ENCODE measurements around the gene FAM50A. TPM values are rescaled to one million over a fixed set of nuclear protein-coding genes. Genes with fewer than 3 reads are reported as not detected.

Gene FAM50A
- total and polyA plus RNA-seq, 4 donors, result 23.4 to 202 (median 90.4) TPM

DNA sequence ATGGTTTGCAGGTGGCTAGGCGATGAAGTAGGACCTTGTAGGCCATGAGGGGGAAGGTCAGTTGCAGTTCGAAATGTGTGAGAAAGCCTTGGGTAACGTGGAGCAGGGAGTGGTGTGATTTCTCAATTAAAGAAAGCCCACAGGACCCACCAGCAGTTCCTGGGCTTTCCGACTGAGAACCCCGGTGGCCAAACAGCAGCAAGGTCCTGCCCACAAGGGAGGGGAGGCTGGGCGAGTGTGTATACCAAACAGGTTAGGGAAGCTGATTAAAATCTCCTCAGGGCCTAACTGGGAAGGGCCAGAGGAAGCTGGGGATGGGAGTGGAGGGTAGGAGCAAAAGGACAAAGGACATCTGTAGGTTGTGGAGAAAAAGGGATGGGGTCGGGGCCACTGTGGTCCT lies 13.0 kb upstream of the FAM50A start:
- H3K4me1 ChIP-seq (ENCODE audit: control insufficient read depth in 5 of 5, insufficient read depth in 5 of 5, low read length in 5 of 5), result peaks cover 0 to 5% (median 5%) of the 10 kb centered on the region in 5 donors
- H3K27ac ChIP-seq (ENCODE audit: low read depth in 1 of 2, low read length in 1 of 2), result peak overlapping the region in 1 of 2 donors; percentile 68
- H3K27me3 ChIP-seq (ENCODE audit: control insufficient read depth in 3 of 3, insufficient read depth in 3 of 3, low read length in 2 of 3), result no peaks in the 10 kb centered on the region
- WGBS, 2 donors, result 24 to 67% methylated on average over 6 to 7 of the region's 7 CpGs
- H3K9me3 ChIP-seq (ENCODE audit: control insufficient read depth in 4 of 4, insufficient read depth in 3 of 4, low read length in 3 of 4), result peaks cover 0 to 8% (median 0%) of the 10 kb centered on the region in 4 donors
- DNase-seq, result no peak
- TF ChIP-seq, protein P1, sequence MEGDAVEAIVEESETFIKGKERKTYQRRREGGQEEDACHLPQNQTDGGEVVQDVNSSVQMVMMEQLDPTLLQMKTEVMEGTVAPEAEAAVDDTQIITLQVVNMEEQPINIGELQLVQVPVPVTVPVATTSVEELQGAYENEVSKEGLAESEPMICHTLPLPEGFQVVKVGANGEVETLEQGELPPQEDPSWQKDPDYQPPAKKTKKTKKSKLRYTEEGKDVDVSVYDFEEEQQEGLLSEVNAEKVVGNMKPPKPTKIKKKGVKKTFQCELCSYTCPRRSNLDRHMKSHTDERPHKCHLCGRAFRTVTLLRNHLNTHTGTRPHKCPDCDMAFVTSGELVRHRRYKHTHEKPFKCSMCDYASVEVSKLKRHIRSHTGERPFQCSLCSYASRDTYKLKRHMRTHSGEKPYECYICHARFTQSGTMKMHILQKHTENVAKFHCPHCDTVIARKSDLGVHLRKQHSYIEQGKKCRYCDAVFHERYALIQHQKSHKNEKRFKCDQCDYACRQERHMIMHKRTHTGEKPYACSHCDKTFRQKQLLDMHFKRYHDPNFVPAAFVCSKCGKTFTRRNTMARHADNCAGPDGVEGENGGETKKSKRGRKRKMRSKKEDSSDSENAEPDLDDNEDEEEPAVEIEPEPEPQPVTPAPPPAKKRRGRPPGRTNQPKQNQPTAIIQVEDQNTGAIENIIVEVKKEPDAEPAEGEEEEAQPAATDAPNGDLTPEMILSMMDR (IDR thresholded peaks at IDR 0.05; ENCODE audit: control extremely low read depth, extremely low read depth), result no peak
- peaks cover 0 to 11% (median 5%) of the 10 kb centered on the region in 4 donors for H3K36me3 ChIP-seq (ENCODE audit: control insufficient read depth in 4 of 4, insufficient read depth in 4 of 4, low read length in 4 of 4)
- H3K9ac ChIP-seq (ENCODE audit: insufficient read depth in 1 of 2, low read length in 2 of 2), result no peak overlapping the region
- no peak overlapping the region for H3K4me3 ChIP-seq
- ATAC-seq (ENCODE audit: insufficient read depth, low FRiP score), result no peak

DNA sequence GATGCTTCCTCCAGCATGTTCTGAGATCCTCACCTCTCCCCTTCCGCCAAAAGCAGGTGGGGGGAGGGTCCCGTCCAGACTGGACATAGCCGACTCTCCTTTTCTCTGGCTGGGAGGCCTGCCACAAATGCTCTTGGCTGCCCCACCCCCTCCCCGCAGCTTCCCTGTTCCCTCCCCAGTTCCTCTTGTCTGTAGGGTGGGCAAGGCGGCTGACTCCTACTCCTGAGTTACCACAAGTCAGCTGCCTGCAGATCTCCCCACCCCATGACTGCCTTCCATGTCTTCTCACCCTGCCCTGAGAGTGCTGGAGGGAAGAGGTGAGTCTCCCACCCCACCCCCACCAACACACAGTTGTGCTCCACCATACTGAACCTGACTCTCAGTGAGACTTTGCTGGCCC lies 12.6 kb upstream of the FAM50A start:
- H3K4me3 ChIP-seq, result no peak overlapping the region
- H3K36me3 ChIP-seq (ENCODE audit: control insufficient read depth in 4 of 4, insufficient read depth in 4 of 4, low read length in 4 of 4), result peaks cover 0 to 11% (median 5%) of the 10 kb centered on the region in 4 donors
- peaks cover 0 to 5% (median 5%) of the 10 kb centered on the region in 5 donors for H3K4me1 ChIP-seq (ENCODE audit: control insufficient read depth in 5 of 5, insufficient read depth in 5 of 5, low read length in 5 of 5)
- H3K27ac ChIP-seq (ENCODE audit: low read depth in 1 of 2, low read length in 1 of 2), result peak overlapping the region in 1 of 2 donors; percentile 68
- WGBS, 2 donors, result 32 to 71% methylated on average over 2 to 5 of the region's 5 CpGs
- H3K9me3 ChIP-seq (ENCODE audit: control insufficient read depth in 4 of 4, insufficient read depth in 3 of 4, low read length in 3 of 4), result peaks cover 0 to 8% (median 0%) of the 10 kb centered on the region in 4 donors
- no peaks in the 10 kb centered on the region for H3K27me3 ChIP-seq (ENCODE audit: control insufficient read depth in 3 of 3, insufficient read depth in 3 of 3, low read length in 2 of 3)
- TF ChIP-seq, protein P1 (IDR thresholded peaks at IDR 0.05; ENCODE audit: control extremely low read depth, extremely low read depth), result no peak
- no peak overlapping the region for H3K9ac ChIP-seq (ENCODE audit: insufficient read depth in 1 of 2, low read length in 2 of 2)
- DNase-seq (no peak), ATAC-seq (ENCODE audit: insufficient read depth, low FRiP score) (peak; percentile 14)

DNA sequence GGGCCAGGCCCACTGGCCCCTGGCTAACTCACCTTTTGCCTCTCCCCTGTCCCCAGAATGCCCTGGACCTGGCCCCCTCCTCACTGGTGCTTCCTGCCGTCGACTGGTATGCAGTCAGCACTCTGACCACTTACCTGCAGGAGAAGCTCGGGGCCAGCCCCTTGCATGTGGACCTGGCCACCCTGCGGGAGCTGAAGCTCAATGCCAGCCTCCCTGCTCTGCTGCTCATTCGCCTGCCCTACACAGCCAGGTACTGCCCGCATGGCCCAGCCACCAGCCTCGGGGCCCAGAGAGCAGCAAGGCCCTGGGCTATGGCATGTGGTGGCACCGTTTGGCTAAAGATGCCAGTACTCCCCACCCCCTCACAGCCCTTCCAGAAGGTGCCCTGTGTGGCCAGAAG lies 11.7 kb upstream of the FAM50A start:
- Histone ChIP-seq H3K27me3 (ENCODE audit: control insufficient read depth in 3 of 3, insufficient read depth in 3 of 3, low read length in 2 of 3) (no peaks in the 10 kb centered on the region), H3K4me1 (ENCODE audit: control insufficient read depth in 5 of 5, insufficient read depth in 5 of 5, low read length in 5 of 5) (peaks cover 0 to 5% (median 5%) of the 10 kb centered on the region in 5 donors), H3K9me3 (ENCODE audit: control insufficient read depth in 4 of 4, insufficient read depth in 3 of 4, low read length in 3 of 4) (peaks cover 0 to 10% (median 0%) of the 10 kb centered on the region in 4 donors), H3K4me3 (no peak overlapping the region), H3K27ac (ENCODE audit: low read depth in 1 of 2, low read length in 1 of 2) (no peak overlapping the region), H3K36me3 (ENCODE audit: control insufficient read depth in 4 of 4, insufficient read depth in 4 of 4, low read length in 4 of 4) (peaks cover 0 to 11% (median 5%) of the 10 kb centered on the region in 4 donors), H3K9ac (ENCODE audit: insufficient read depth in 1 of 2, low read length in 2 of 2) (no peak overlapping the region)
- no peak for ATAC-seq (ENCODE audit: insufficient read depth, low FRiP score)
- WGBS, 2 donors, result 85 to 97% methylated on average over 5 to 8 of the region's 8 CpGs
- TF ChIP-seq, protein P1 (IDR thresholded peaks at IDR 0.05; ENCODE audit: control extremely low read depth, extremely low read depth), result no peak
- DNase-seq, result no peak

DNA sequence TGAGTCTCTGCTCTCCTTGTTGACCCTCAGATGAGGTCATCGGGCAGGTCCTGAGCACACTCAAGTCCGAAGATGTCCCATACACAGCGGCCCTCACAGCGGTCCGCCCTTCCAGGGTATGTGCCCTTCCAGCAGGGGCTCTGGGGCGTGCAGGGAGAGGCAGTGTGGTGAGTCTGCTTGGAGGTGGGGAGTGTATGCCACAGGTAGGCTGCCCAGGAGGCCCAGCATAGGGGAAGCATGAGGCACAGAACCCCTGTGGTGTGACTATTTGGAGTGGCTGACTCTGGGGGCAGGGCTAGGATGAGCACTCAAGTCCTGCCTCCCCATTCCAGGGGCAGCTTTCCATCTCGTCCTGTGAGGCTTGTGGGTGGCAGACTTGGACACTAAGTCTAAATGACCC lies 10.3 kb upstream of the FAM50A start:
- Histone ChIP-seq H3K4me3 (no peak overlapping the region), H3K4me1 (ENCODE audit: control insufficient read depth in 5 of 5, insufficient read depth in 5 of 5, low read length in 5 of 5) (peaks cover 0 to 5% (median 5%) of the 10 kb centered on the region in 5 donors), H3K27me3 (ENCODE audit: control insufficient read depth in 3 of 3, insufficient read depth in 3 of 3, low read length in 2 of 3) (no peaks in the 10 kb centered on the region), H3K9me3 (ENCODE audit: control insufficient read depth in 4 of 4, insufficient read depth in 3 of 4, low read length in 3 of 4) (peaks cover 0 to 10% (median 0%) of the 10 kb centered on the region in 4 donors), H3K27ac (ENCODE audit: low read depth in 1 of 2, low read length in 1 of 2) (no peak overlapping the region), H3K9ac (ENCODE audit: insufficient read depth in 1 of 2, low read length in 2 of 2) (no peak overlapping the region), H3K36me3 (ENCODE audit: control insufficient read depth in 4 of 4, insufficient read depth in 4 of 4, low read length in 4 of 4) (peaks cover 0 to 19% (median 5%) of the 10 kb centered on the region in 4 donors)
- WGBS, 2 donors, result 79 to 100% methylated on average over 7 of the region's 7 CpGs
- TF ChIP-seq, protein P1 (IDR thresholded peaks at IDR 0.05; ENCODE audit: control extremely low read depth, extremely low read depth), result no peak
- ATAC-seq (ENCODE audit: insufficient read depth, low FRiP score) (no peak), DNase-seq (no peak)

Measured in lung (tissue), 12 donors.